H9 (cell line): ENCODE measurements around the gene AFAP1. TPM values are rescaled to one million over a fixed set of nuclear protein-coding genes. Genes with fewer than 3 reads are reported as not detected.

Source experiments
- DNase-seq: peaks from one replicate; pipeline ENCODE4 v3.0.0-alpha.2; 2017
- H2AFZ ChIP-seq: one replicate; pipeline ENCODE4 v1.6.1; 2013; ENCODE audit warnings: mild to moderate bottlenecking, low read length, control low read depth, moderate library complexity
- H2AK5ac ChIP-seq: 2 replicates; pipeline ENCODE4 v1.6.1; 2013; ENCODE audit warnings: low read length, control low read depth, mixed read lengths; ENCODE audit not compliant: insufficient read length
- H2BK120ac ChIP-seq: one replicate; pipeline ENCODE4 v1.6.1; 2013; ENCODE audit warnings: low read depth, mild to moderate bottlenecking, low read length, control low read depth, inconsistent platforms; ENCODE audit not compliant: poor library complexity, severe bottlenecking
- H2BK12ac ChIP-seq: 2 replicates; pipeline ENCODE4 v1.6.1; 2013; ENCODE audit warnings: low read length, control low read depth, mixed read lengths, low read depth; ENCODE audit not compliant: insufficient read length
- H2BK15ac ChIP-seq: 2 replicates; pipeline ENCODE4 v1.6.1; 2013; ENCODE audit warnings: low read depth, low read length, control low read depth
- H2BK20ac ChIP-seq: one replicate; pipeline ENCODE4 v1.6.1; 2013; ENCODE audit warnings: low read depth, mild to moderate bottlenecking, low read length, control low read depth, inconsistent platforms; ENCODE audit not compliant: poor library complexity, severe bottlenecking
- H2BK5ac ChIP-seq: 2 replicates; pipeline ENCODE4 v1.6.1; 2013; ENCODE audit warnings: low read length, control low read depth, mixed read lengths; ENCODE audit not compliant: insufficient read length
- H3K14ac ChIP-seq: 2 replicates; pipeline ENCODE4 v1.6.1; 2013; ENCODE audit warnings: low read length, control low read depth; ENCODE audit not compliant: insufficient read depth
- H3K18ac ChIP-seq: 2 replicates; pipeline ENCODE4 v1.6.1; 2013; ENCODE audit warnings: low read depth, mild to moderate bottlenecking, mixed read lengths, low read length, control low read depth; ENCODE audit not compliant: insufficient read length
- H3K23ac ChIP-seq: 2 replicates; pipeline ENCODE4 v1.6.1; 2013; ENCODE audit warnings: low read length, control low read depth, mixed read lengths, low read depth; ENCODE audit not compliant: insufficient read length
- H3K23me2 ChIP-seq: 2 replicates; pipeline ENCODE4 v1.6.1; 2013; ENCODE audit warnings: low read depth, mild to moderate bottlenecking, mixed read lengths, low read length, control low read depth; ENCODE audit not compliant: insufficient read length, poor library complexity, severe bottlenecking
- H3K27ac ChIP-seq: 2 replicates; pipeline ENCODE4 v1.5.1; 2013; ENCODE audit warnings: low read length, control low read depth, mixed read lengths, low read depth; ENCODE audit not compliant: insufficient read length
- H3K27me3 ChIP-seq: 2 replicates; pipeline ENCODE4 v1.6.1; 2013; ENCODE audit warnings: low read length, control low read depth, inconsistent platforms; ENCODE audit not compliant: insufficient read depth
- H3K4ac ChIP-seq: 2 replicates; pipeline ENCODE4 v1.6.1; 2013; ENCODE audit warnings: low read depth, mild to moderate bottlenecking, control low read depth, inconsistent platforms, low read length, moderate library complexity
- H3K4me1 ChIP-seq: 2 replicates; pipeline ENCODE4 v1.6.1; 2013; ENCODE audit warnings: low read length, control low read depth, inconsistent platforms; ENCODE audit not compliant: insufficient read depth
- H3K4me2 ChIP-seq: 2 replicates; pipeline ENCODE4 v1.6.1; 2013; ENCODE audit warnings: low read length, control low read depth, mixed read lengths; ENCODE audit not compliant: insufficient read length, insufficient read depth
- H3K56ac ChIP-seq: 2 replicates; pipeline ENCODE4 v1.6.1; 2013; ENCODE audit warnings: low read depth, mild to moderate bottlenecking, mixed read lengths, low read length, control low read depth; ENCODE audit not compliant: insufficient read length
- H3K79me1 ChIP-seq: 2 replicates; pipeline ENCODE4 v1.6.1; 2013; ENCODE audit warnings: low read depth, mild to moderate bottlenecking, moderate library complexity, low read length, control low read depth, inconsistent platforms; ENCODE audit not compliant: insufficient read depth, poor library complexity, severe bottlenecking
- H3K79me2 ChIP-seq: 2 replicates; pipeline ENCODE4 v1.6.1; 2013; ENCODE audit warnings: low read length, control low read depth, inconsistent platforms; ENCODE audit not compliant: insufficient read depth
- H3K9ac ChIP-seq: 2 replicates; pipeline ENCODE4 v1.6.1; 2013; ENCODE audit warnings: low read length, control low read depth, mixed read lengths; ENCODE audit not compliant: insufficient read length; ENCODE audit errors: extremely low read depth
- H3K9me3 ChIP-seq: one replicate; pipeline ENCODE4 v1.6.1; 2013; ENCODE audit warnings: low read depth, low read length, inconsistent platforms; ENCODE audit not compliant: control insufficient read depth
- H3T11ph ChIP-seq: one replicate; pipeline ENCODE4 v1.6.1; 2013; ENCODE audit warnings: mild to moderate bottlenecking, low read length, control low read depth, inconsistent platforms
- H4K20me1 ChIP-seq: one replicate; pipeline ENCODE4 v1.6.1; 2013; ENCODE audit not compliant: control insufficient read depth, insufficient read length, insufficient read depth
- H4K5ac ChIP-seq: 2 replicates; pipeline ENCODE4 v1.6.1; 2013; ENCODE audit warnings: low read depth, mild to moderate bottlenecking, mixed read lengths, low read length, control low read depth; ENCODE audit not compliant: insufficient read length
- H4K8ac ChIP-seq: replicated peaks from 2 replicates; pipeline ENCODE4 v1.6.1; 2013; ENCODE audit warnings: low read length, control low read depth, mixed read lengths, low read depth; ENCODE audit not compliant: insufficient read length
- H4K91ac ChIP-seq: 2 replicates; pipeline ENCODE4 v1.6.1; 2013; ENCODE audit warnings: low read depth, mild to moderate bottlenecking, moderate library complexity, mixed read lengths, low read length, control low read depth; ENCODE audit not compliant: insufficient read length
- H3K27ac Mint-ChIP-seq, 3 experiments: 2 replicates in 2 of 3; 3 replicates in 1 of 3; pipeline ENCODE4 v1.8.0; 2020 to 2021; ENCODE audit warnings: mixed read lengths in 3 of 3, mild to moderate bottlenecking in 1 of 3, moderate library complexity in 1 of 3
- H3K27me3 Mint-ChIP-seq: 2 replicates; pipeline ENCODE4 v1.8.0; 2021; ENCODE audit warnings: low read depth, mild to moderate bottlenecking, moderate library complexity, mixed read lengths
- H3K36me3 Mint-ChIP-seq, 3 experiments: 2 replicates in 2 of 3; 3 replicates in 1 of 3; pipeline ENCODE4 v1.8.0; 2020 to 2021; ENCODE audit warnings: low read depth in 3 of 3, mixed read lengths in 3 of 3; ENCODE audit not compliant: insufficient read depth in 1 of 3
- H3K4me1 Mint-ChIP-seq, 2 experiments: 2 replicates each; pipeline ENCODE4 v1.8.0; 2020; ENCODE audit warnings: mixed read lengths in 2 of 2
- H3K4me3 Mint-ChIP-seq, 2 experiments: 2 replicates in 1 of 2; 3 replicates in 1 of 2; pipeline ENCODE4 v1.8.0; 2020 to 2021; ENCODE audit warnings: mild to moderate bottlenecking in 2 of 2, mixed read lengths in 2 of 2, moderate library complexity in 1 of 2
- H3K9me3 Mint-ChIP-seq, 2 experiments: 2 replicates in 1 of 2; 3 replicates in 1 of 2; pipeline ENCODE4 v1.8.0; 2020; ENCODE audit warnings: mild to moderate bottlenecking in 2 of 2, mixed read lengths in 2 of 2, moderate library complexity in 1 of 2
- CTCF ChIP-seq: fragments of 200-600 bp; sonication (generic); conservative IDR thresholded peaks from 3 replicates; pipeline ENCODE4 v1.8.0; 2021; ENCODE audit warnings: antibody characterized with exemption, mild to moderate bottlenecking
- WGBS: extraction: QIAGEN DNeasy Blood & Tissue Kit; methylation state at CpG from one replicate; pipeline ENCODE4 v1.1.7; 2013; ENCODE audit warnings: missing lambda C conversion rate, low lambda C conversion rate, mixed read lengths; ENCODE audit not compliant: insufficient read length; ENCODE audit errors: extremely low coverage; 5-methylcytosine and 5-hydroxymethylcytosine counted together
- total RNA-seq: library from RNA; stranded (reverse); gene quantifications from 2 replicates; pipeline ENCODE4 v1.2.1, GENCODE V29; 2021

The AFAP1 gene
- total RNA-seq, 1 experiment from 2014 or later, result 6.5 TPM

- Histone ChIP-seq H4K5ac (no peak overlapping the region), H3K27ac (no peak overlapping the region), H2BK15ac (no peak overlapping the region), H3K27me3 (no peaks in the 10 kb centered on the region), H4K20me1 (no peaks in the 10 kb centered on the region), H3K23me2 (no peaks in the 10 kb centered on the region), H4K91ac (no peak overlapping the region), H2BK20ac (no peak overlapping the region), H3K4me1 (no peaks in the 10 kb centered on the region), H3K9me3 (no peaks in the 10 kb centered on the region), H3K79me1 (no peaks in the 10 kb centered on the region), H3K18ac (no peak overlapping the region), H2BK12ac (no peak overlapping the region), H3K4me2 (no peak overlapping the region), H3T11ph (no peak overlapping the region), H3K56ac (no peak overlapping the region), H2BK5ac (no peak overlapping the region), H3K14ac (no peak overlapping the region), H3K9ac (no peak overlapping the region), H2AFZ (no peak overlapping the region), H2AK5ac (no peak overlapping the region), H2BK120ac (no peak overlapping the region), H3K4ac (no peak overlapping the region), H4K8ac (no peak overlapping the region), H3K79me2 (no peaks in the 10 kb centered on the region), H3K23ac (no peak overlapping the region)
- no peak for DNase-seq
- H3K4me1 Mint-ChIP-seq, result peaks cover 9 to 16% of the 10 kb centered on the region in 2 experiments
- no peak overlapping the region for H3K4me3 Mint-ChIP-seq
- peaks cover 10 to 30% (median 17%) of the 10 kb centered on the region in 3 experiments; a peak in 6 of 7 replicates for H3K36me3 Mint-ChIP-seq
- H3K9me3 Mint-ChIP-seq, result no peaks in the 10 kb centered on the region
- no peak overlapping the region; a peak in 1 of 7 replicates for H3K27ac Mint-ChIP-seq
- H3K27me3 Mint-ChIP-seq, result peaks cover 2% of the 10 kb centered on the region; the same call in 1 of the 2 replicates
- no peak for TF ChIP-seq CTCF
- WGBS, result no CpG with 5 or more reads among the region's 15 CpGs
These were observed 125.2 kb downstream of the AFAP1 start for GRCh38 chr4:7814451-7814850.
